T-helper 17 cell (primary cell): ENCODE results near the gene COPG2. TPM values are rescaled to one million over a fixed set of nuclear protein-coding genes. Genes with fewer than 3 reads are reported as not detected.

Source experiments
- ATAC-seq: fragments of 150-1000 bp; cut with Tn5 transposase; 2 replicates; pipeline ENCODE4 v1.10.0; 2021; ENCODE audit warnings: mild to moderate bottlenecking, moderate library complexity
- DNase-seq, 3 donors: peaks; one replicate each; pipeline versions ENCODE4 v3.0.0 to v3.0.0-alpha.2; 2020 to 2021
- H3K9me3 ChIP-seq: one replicate; pipeline ENCODE4 v1.7.0; 2013; ENCODE audit warnings: low read length, mild to moderate bottlenecking; ENCODE audit not compliant: control insufficient read depth, poor library complexity, severe bottlenecking
- H3K27ac Mint-ChIP-seq: one replicate; pipeline ENCODE4 v1.8.0; 2022; ENCODE audit warnings: mild to moderate bottlenecking, moderate library complexity, mixed read lengths
- H3K27me3 Mint-ChIP-seq: one replicate; pipeline ENCODE4 v1.8.0; 2022; ENCODE audit warnings: mixed read lengths
- H3K36me3 Mint-ChIP-seq: one replicate; pipeline ENCODE4 v1.8.0; 2022; ENCODE audit warnings: low read depth, mixed read lengths
- H3K4me1 Mint-ChIP-seq: one replicate; pipeline ENCODE4 v1.8.0; 2022; ENCODE audit warnings: mild to moderate bottlenecking, mixed read lengths
- H3K4me3 Mint-ChIP-seq: one replicate; pipeline ENCODE4 v1.8.0; 2022; ENCODE audit warnings: mild to moderate bottlenecking, moderate library complexity, mixed read lengths
- total RNA-seq, 4 donors: library from RNA in 2 of 4; stranded (reverse) in 2 of 4; gene quantifications; one replicate each; pipeline ENCODE4 v1.2.3 and lab custom pipeline; 2022 to 2026

COPG2 gene
- total RNA-seq, 2 donors from 2014 or later, result 7.6 to 8.7 TPM

DNA sequence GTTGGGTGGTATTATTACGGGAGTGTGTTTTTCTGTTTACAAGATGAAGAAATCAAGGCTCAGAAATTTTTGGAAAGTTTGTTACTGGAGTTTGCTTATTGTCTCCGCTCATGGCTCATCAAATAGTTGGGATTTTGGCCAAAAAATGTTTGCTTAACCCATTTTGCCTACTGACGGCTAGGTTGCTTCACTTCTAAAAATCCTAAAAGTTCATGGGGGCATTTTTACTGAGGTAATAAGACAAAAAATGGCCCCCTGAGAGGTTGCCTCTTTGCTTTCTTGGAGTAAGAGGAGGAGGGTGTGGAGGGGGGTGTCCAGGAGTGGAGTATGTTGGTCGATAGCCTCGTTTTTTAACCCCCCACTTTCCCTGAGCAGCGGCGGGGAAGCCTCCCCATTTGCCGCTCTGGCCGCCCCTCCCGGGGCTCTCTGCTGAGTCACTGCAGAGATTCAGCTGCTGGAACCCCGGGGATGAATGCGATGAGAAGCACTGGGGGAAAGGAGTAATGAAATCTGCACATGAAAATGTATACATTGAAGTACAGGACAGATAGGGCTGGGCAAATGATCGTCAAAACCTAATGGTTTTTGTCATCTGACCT, 175.2 kb downstream of the COPG2 start:
- Mint-ChIP-seq H3K4me1 (peaks cover 5% of the 10 kb centered on the region), H3K27me3 (peaks cover 49% of the 10 kb centered on the region), H3K36me3 (peaks cover 4% of the 10 kb centered on the region), H3K27ac (no peak overlapping the region), H3K4me3 (peak overlapping the region; percentile 56)
- no peaks in the 10 kb centered on the region for H3K9me3 ChIP-seq
- DNase-seq (no peak), ATAC-seq (no peak)

DNA sequence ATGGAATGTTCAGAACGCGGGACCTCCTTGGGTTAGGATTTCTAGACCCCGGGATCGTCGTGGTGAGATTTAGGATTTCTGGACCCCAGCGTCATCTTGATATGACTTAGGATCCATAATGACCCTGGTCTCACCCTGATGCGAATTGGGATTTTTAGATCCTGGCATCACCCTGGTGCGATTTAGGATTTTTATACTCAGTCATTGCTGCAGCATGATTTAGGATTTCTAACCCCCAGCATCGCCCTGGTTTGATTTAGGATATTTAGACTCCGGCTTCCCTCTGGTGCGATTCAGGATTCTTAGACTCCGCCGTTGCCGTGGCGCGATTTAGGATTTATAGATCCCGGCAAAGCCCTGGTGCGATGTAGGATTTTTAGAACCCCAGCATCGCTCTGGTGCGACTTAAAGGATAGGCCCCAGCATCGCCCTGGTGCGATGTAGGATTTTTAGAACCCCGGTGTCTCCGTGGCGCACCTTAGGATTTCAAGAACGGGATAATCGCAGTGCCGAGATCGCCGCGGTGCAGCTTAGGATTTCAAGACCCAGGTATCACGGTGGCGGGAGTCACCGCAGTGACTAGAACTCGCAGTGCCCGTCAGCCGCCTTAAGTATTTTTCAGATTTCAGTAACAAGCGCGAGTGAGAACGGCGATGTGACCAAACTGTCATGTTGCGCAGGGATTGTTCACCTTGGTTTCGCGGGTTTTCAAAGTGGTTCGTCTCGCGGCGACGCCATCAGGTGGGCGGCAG, 175.8 kb downstream of the COPG2 start:
- no peak for DNase-seq
- Mint-ChIP-seq H3K4me1 (peaks cover 5% of the 10 kb centered on the region), H3K36me3 (peaks cover 2% of the 10 kb centered on the region), H3K27me3 (peaks cover 56% of the 10 kb centered on the region), H3K4me3 (peak overlapping the region; percentile 56), H3K27ac (no peak overlapping the region)
- H3K9me3 ChIP-seq, result no peaks in the 10 kb centered on the region
- ATAC-seq, result no peak

DNA sequence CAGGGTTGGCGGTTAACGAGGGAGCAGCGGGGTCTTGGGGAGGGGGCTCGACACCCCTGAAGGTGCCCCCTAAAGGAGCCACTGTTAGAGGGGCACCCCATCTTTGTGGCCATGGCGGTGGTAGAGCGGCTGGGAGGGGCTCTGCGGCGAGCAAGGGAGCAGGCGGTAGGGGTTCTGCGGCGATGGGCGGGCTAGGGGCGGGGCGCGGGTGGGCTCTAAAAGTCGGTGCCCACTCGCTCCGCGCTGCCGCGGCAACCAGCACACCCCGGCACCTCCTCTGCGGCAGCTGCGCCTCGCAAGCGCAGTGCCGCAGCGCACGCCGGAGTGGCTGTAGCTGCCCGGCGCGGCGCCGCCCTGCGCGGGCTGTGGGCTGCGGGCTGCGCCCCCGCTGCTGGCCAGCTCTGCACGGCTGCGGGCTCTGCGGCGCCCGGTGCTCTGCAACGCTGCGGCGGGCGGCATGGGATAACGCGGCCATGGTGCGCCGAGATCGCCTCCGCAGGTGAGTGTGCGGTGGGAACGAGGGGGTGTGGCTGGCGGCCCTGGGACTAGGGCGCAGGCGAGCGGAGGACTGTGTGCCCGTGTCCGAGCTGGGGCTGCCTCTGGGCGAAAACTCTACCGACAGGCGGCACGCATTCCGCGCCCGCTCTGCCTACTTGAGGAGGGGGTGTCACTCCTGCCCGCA, 176.6 kb downstream of the COPG2 start, which contains the start of gene MEST:
MEST (plus strand) TSS at position 245 of the 682 bp plus-strand sequence; CDS start at position 474, 229 bp downstream.
- H3K27ac Mint-ChIP-seq, result no peak within 1 kb of the TSS
- H3K4me1 Mint-ChIP-seq, result peaks cover 7% of the 10 kb centered on the region
- H3K9me3 ChIP-seq, result no peaks in the 10 kb centered on the region
- no peaks in the 10 kb centered on the region for H3K36me3 Mint-ChIP-seq
- DNase-seq (no peak), ATAC-seq (no peak)
- H3K4me3 Mint-ChIP-seq, result peak within 1 kb of the TSS; percentile 70
- H3K27me3 Mint-ChIP-seq, result peaks cover 61% of the 10 kb centered on the region

DNA sequence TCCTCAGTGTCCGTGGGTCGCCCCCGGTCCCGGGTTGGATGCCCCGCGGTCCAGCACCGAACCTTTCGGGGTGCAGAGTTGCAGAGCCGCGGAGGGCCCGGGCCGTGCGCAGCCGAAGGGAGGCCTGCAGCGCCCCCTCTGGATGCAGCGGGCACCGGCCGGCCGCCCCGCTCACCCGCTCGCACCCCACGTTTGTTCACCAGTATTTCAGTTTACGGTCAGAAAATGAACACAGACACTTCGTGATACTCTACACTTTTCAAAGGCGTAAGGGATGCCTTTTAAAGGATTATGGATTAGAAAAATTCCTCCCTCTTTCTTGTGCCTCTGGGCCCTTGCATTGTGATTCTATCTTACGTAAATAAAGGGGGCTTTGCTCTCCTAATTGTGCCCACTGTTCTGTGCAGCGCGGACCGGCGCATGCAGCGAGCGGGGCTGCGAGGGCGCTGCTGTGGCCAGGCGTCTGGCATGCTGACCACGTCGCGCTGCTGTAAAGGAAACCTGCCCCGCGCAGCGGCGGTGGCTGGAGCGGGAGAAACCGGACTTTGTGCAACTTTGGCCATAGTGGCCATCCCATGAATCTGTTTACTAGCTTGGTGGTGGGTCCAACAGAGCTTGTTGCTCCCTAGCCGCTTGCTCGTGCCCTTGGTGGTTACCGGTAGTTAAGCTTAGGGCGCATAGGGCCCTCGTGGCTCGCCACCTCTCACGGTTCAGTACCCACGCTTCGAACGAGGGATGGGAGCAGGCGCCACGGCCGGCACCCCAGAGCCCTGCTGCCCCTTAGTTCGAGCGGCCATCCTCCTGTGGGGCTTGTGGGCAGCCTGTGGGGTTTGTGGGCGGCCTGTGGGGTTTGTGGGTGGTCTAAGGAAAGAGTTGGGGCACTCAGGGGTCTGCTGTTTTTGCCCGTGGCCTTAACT, 177.4 kb downstream of the COPG2 start:
- Mint-ChIP-seq H3K36me3 (peaks cover 3% of the 10 kb centered on the region), H3K27ac (no peak overlapping the region), H3K27me3 (peaks cover 66% of the 10 kb centered on the region), H3K4me3 (peak overlapping the region; percentile 70), H3K4me1 (peaks cover 13% of the 10 kb centered on the region)
- ATAC-seq (no peak), DNase-seq (peak in 1 of 3 donors; percentile 14)
- H3K9me3 ChIP-seq, result no peaks in the 10 kb centered on the region

DNA sequence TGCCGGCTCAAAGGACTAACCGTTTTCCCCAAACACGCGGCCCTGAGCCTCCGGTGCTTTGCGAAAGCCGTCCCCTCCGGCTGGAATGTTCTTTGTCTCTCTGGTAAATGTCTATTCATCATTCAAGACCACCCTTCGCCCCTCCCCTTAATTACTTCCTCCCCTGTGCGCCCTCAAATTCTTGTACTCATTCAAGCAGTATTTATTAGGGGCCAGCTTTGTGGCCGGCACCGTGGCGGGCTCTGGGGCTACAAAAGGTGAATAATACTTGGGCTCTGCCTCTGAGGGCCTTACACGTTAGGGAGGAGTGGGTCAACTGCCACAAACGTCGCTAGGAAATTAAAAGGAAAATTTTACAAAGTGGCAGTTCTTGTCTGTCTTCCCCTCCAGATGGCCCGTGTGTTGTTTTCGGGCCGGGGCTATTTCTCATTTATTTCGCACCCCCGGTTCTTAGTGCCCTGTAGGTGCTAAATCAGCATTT, 178.2 kb downstream of the COPG2 start:
- ATAC-seq (no peak), DNase-seq (no peak)
- H3K27ac Mint-ChIP-seq, result no peak overlapping the region
- peaks cover 15% of the 10 kb centered on the region for H3K4me1 Mint-ChIP-seq
- peaks cover 74% of the 10 kb centered on the region for H3K27me3 Mint-ChIP-seq
- no peaks in the 10 kb centered on the region for H3K9me3 ChIP-seq
- no peak overlapping the region for H3K4me3 Mint-ChIP-seq
- peaks cover 3% of the 10 kb centered on the region for H3K36me3 Mint-ChIP-seq

DNA sequence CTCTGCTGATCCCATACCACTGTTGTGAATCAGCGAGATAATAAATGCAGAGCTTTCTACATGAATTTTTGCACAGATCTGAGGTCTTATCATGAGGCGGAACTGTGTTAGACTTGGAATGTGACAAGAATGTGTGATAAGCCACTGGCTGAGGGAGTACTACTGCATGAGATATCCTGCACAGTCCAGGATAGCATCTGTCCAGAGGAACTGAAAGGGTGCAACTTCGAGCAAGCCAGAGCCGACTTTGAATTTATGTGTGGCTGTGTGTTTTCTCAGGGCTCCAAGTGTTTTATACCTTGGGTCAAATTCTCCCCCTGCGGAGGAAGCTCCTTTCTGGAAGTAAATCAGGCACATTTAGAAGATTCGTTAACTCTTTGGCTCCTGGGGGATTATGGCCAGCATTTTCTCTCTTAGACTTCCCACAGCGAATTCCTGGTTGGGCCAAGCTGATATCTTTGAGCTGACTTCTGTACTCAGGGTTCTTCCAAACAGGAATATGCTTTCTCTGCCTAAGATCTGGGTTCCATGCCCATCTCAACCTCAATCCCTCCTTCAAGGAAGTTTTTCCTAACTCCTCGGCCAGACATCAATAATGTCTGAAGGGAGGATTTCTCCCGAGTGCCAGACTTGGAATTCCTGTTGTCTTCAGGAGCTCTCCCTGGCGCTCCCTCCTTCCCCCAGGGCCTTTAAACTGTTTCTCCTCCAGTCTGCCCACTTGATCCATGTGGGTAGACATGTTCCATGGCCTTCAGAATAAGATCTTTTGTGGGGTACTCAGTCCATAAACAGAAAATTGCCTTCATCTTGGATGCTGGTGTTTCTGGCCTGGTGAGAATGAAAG, 179.2 kb downstream of the COPG2 start:
- H3K27me3 Mint-ChIP-seq, result peaks cover 74% of the 10 kb centered on the region
- H3K27ac Mint-ChIP-seq, result no peak overlapping the region
- H3K4me1 Mint-ChIP-seq, result peaks cover 15% of the 10 kb centered on the region
- peak overlapping the region; percentile 9 for H3K4me3 Mint-ChIP-seq
- H3K9me3 ChIP-seq, result no peaks in the 10 kb centered on the region
- no peak for DNase-seq
- ATAC-seq, result no peak
- peaks cover 5% of the 10 kb centered on the region for H3K36me3 Mint-ChIP-seq

DNA sequence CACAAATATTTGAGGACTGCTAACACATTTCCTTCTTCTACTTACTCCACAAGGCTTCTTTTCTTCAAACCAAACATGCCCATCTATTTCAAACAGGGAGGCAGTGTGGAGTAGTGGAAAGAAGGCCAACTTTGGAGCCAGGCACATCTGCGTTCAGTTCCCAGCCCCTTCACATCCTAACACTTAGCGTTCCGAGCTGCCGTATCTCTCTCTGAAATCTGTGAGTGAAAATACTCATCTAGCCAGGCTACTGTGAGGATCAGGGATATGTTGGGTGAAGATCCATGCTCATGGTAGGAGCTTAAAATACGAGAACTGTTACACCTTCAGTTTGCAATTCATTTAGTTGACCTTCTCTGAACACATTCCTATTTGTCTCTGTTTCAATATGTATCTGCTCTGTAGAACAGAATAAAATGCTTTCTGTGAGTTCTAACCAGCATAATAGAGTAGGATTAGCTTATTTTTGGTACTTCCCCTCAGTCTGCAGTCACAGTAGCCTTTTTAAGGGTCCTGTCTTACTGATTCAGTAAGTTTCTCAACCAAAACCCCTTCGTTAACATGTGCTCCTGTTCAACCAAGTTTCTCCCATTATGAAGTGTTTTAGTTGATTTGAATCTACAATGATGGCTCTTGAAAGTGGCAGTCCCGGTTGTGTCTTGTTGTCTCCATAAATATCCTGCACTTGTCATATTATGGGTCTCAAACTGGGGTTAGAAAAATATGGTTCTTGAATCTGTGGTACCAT, 180.0 kb downstream of the COPG2 start:
- DNase-seq (no peak), ATAC-seq (no peak)
- Mint-ChIP-seq H3K27me3 (peaks cover 74% of the 10 kb centered on the region), H3K4me3 (peak overlapping the region; percentile 9), H3K4me1 (peaks cover 15% of the 10 kb centered on the region), H3K36me3 (peaks cover 5% of the 10 kb centered on the region), H3K27ac (no peak overlapping the region)
- no peaks in the 10 kb centered on the region for H3K9me3 ChIP-seq

DNA sequence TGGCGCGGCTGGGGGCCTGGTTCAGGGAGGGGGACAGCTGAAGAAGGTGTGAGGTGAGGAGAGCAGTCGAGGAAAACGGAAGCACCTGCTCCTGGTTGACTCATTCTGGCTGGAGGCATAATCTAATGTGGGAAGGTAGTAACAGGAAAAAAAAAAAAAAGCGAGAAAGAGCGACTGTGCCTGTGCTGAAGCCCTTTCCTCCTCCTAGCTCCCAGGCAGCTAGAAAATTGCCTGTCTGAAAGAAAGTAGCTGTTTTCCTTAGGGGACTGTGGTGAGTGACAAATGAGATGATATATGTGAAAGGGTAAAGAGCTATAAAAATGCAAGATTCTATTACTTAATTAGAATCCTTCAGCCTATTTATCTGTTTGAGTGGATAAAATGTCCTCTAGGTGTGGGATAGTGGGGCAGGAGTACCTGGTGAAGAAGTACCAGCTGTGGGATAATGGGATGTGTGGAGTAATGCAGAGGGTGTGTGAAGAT, 181.6 kb downstream of the COPG2 start:
- DNase-seq, result no peak
- Mint-ChIP-seq H3K27ac (no peak overlapping the region), H3K27me3 (peaks cover 75% of the 10 kb centered on the region), H3K4me3 (peak overlapping the region; percentile 92), H3K36me3 (peaks cover 5% of the 10 kb centered on the region), H3K4me1 (peaks cover 12% of the 10 kb centered on the region)
- no peak for ATAC-seq
- no peaks in the 10 kb centered on the region for H3K9me3 ChIP-seq

DNA sequence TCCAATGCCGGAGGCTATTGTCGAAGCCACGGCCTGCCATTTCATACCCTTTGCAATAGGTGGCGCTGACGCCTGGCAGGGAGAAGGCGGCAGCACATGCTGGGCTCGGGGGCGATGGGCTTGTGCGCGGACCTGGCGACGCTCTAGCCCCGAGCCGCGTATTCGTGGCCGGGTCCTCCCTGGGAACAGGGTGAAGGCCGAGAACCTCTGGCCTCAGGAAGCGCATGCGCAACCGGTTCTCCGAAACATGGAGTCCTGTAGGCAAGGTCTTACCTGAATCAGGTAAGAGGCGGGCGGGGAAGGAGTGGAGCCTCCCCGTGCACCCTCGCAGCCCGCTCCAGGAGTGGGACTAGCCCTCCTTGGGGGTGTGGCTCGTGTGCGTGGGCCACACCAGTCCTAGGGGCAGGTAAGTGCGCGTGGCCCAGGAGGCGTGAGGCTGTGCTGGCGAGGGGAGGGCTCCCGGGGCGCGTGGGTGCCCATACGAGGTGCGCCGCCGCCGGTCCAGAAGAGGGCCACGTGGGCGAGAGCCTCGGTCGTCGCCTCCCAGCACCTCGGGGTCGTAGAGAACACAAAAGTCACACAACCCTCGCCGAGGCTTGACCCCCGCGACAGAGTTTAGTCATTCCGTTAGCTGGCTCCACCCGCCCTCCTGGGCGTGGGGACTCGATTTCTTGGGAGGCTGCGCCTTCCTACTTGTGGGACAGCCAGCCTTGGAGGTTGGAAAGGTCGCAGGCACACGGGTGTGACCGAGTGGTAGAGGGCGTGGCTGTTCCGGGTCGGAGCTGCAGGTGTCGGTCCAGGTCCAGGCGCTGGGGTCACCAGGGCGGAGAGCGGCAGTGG, 182.2 kb downstream of the COPG2 start:
- Mint-ChIP-seq H3K27ac (no peak overlapping the region), H3K4me3 (peak overlapping the region; percentile 92), H3K27me3 (peaks cover 77% of the 10 kb centered on the region), H3K4me1 (peaks cover 12% of the 10 kb centered on the region), H3K36me3 (peaks cover 5% of the 10 kb centered on the region)
- H3K9me3 ChIP-seq, result no peaks in the 10 kb centered on the region
- peak; percentile 90 for ATAC-seq
- peak in 2 of 3 donors; percentile 14 to 41 for DNase-seq

DNA sequence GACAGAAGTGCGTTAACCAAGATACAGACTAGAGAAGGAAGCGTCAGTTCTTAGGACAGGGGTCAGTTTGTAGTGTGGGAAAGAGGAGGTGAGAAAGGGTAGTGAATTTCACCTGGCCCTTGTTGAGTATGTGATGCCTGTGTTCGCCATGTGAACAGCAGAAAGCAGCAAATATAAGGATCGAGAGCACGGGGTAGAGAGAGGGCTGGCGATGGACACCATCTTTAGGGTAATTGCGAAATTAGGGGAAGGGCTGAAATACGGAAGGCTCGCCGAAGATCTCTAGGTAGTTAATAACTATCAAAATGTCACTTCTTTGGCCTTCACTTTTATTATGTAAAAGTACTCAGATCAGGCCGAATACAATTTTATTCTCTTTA, 182.8 kb downstream of the COPG2 start:
- ATAC-seq, result no peak
- Mint-ChIP-seq H3K27ac (no peak overlapping the region), H3K27me3 (peaks cover 73% of the 10 kb centered on the region), H3K4me3 (peak overlapping the region; percentile 92), H3K4me1 (peaks cover 10% of the 10 kb centered on the region), H3K36me3 (peaks cover 5% of the 10 kb centered on the region)
- no peak for DNase-seq
- H3K9me3 ChIP-seq, result no peaks in the 10 kb centered on the region

DNA sequence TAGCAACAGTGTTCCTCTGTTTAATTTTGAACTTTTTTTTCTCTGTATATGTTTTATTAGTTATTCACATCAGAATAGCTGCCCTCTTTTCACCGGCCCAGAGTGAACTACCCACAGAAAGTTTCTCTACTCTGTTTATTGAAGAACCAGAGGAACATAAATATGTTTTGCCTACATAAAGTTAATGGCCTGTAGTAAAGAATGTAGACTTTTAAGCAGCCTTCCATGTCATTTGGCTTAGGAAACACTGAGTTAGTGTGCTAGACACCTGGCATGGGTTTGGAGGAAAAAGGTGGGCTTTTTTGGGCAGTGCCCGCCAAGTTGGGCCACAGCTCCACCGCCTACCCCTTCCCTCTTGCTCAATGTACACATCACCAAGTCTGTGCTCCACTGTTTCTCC, 185.5 kb downstream of the COPG2 start:
- Mint-ChIP-seq H3K4me3 (no peak overlapping the region), H3K4me1 (peaks cover 10% of the 10 kb centered on the region), H3K27me3 (peaks cover 68% of the 10 kb centered on the region), H3K27ac (no peak overlapping the region), H3K36me3 (peaks cover 7% of the 10 kb centered on the region)
- DNase-seq (no peak), ATAC-seq (no peak)
- H3K9me3 ChIP-seq, result no peaks in the 10 kb centered on the region
